ENCODE results near the gene SRF. TPM values are rescaled to one million over a fixed set of nuclear protein-coding genes. Genes with fewer than 3 reads are reported as not detected.
A peak's percentile ranks its signal among the peaks of the same experiment; 100 is the strongest.

The SRF gene
- total RNA-seq, 2 experiments from 2014 or later = 22.8 to 24.2 TPM

DNA sequence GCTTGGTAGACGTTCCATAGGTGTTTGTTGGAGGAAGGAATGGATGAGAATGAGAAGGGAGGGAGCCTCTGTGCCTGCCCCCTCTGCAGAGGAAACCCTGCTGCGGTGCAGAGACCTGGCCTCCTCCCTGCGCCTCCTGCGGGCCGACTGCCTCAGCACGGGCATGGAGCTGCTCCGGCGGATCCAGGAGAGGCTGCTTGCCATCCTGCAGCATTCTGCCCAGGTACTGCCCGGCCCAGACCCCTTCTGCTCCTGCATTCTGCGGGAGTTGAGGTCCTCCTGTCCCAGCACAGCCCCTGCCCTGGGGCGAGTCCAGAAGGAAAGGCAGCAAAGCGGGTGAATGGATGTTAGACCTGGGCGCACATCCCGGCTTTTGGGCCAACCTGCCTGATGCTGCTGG is 52.1 kb downstream of the SRF start:
- no peaks in the 10 kb centered on the region for H3K9me2 ChIP-seq (ENCODE audit: insufficient read depth, low read length)
- no peaks in the 10 kb centered on the region for H4K20me1 ChIP-seq (ENCODE audit: insufficient read depth, low read length)
- CTCF ChIA-PET (ENCODE audit: unreplicated experiment) = no interaction called here
- no peak overlapping the region for H3K4me3 ChIP-seq (ENCODE audit: low read depth, low read length, poor library complexity, severe bottlenecking)
- no peaks in the 10 kb centered on the region for H3K9me3 ChIP-seq (ENCODE audit: low read length)
- TF ChIP-seq, protein P1, sequence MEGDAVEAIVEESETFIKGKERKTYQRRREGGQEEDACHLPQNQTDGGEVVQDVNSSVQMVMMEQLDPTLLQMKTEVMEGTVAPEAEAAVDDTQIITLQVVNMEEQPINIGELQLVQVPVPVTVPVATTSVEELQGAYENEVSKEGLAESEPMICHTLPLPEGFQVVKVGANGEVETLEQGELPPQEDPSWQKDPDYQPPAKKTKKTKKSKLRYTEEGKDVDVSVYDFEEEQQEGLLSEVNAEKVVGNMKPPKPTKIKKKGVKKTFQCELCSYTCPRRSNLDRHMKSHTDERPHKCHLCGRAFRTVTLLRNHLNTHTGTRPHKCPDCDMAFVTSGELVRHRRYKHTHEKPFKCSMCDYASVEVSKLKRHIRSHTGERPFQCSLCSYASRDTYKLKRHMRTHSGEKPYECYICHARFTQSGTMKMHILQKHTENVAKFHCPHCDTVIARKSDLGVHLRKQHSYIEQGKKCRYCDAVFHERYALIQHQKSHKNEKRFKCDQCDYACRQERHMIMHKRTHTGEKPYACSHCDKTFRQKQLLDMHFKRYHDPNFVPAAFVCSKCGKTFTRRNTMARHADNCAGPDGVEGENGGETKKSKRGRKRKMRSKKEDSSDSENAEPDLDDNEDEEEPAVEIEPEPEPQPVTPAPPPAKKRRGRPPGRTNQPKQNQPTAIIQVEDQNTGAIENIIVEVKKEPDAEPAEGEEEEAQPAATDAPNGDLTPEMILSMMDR (conservative IDR thresholded peaks at IDR 0.05; ENCODE audit: low read length) = no peak
- no peak for TF ChIP-seq EZH2phosphoT487 (IDR thresholded peaks at IDR 0.05; ENCODE audit: borderline replicate concordance, low read depth, low read length)
- H3K4me1 ChIP-seq (ENCODE audit: insufficient read depth, low read length, poor library complexity, severe bottlenecking) = peaks cover 47% of the 10 kb centered on the region
- H3K4me2 ChIP-seq (ENCODE audit: low read length) = peak overlapping the region; percentile 70
- intact Hi-C loops (cut with micrococcal nuclease; ENCODE audit: unreplicated experiment) = no loop called here
- POLR2A ChIA-PET = interaction anchor here (0.6 to 1.5 kb wide), 4 partner anchors 48 to 384 kb away, joined by 3 to 6 read pairs (median 4); no protein-coding TSS in a partner anchor
- H3K27ac ChIP-seq (ENCODE audit: low read depth, low read length, poor library complexity, severe bottlenecking) = peak overlapping the region; percentile 85
- no peak for DNase-seq (ENCODE audit: low spot score)
- H2AFZ ChIP-seq (ENCODE audit: low read length) = no peak overlapping the region
- BruUV-seq (replicated peaks) = no TSS peak
- H3K79me2 ChIP-seq (ENCODE audit: insufficient read depth, low read depth, low read length) = no peaks in the 10 kb centered on the region; the same call in 1 of the 2 replicates
- H3K36me3 ChIP-seq (ENCODE audit: insufficient read depth, low read length) = peaks cover 29% of the 10 kb centered on the region

DNA sequence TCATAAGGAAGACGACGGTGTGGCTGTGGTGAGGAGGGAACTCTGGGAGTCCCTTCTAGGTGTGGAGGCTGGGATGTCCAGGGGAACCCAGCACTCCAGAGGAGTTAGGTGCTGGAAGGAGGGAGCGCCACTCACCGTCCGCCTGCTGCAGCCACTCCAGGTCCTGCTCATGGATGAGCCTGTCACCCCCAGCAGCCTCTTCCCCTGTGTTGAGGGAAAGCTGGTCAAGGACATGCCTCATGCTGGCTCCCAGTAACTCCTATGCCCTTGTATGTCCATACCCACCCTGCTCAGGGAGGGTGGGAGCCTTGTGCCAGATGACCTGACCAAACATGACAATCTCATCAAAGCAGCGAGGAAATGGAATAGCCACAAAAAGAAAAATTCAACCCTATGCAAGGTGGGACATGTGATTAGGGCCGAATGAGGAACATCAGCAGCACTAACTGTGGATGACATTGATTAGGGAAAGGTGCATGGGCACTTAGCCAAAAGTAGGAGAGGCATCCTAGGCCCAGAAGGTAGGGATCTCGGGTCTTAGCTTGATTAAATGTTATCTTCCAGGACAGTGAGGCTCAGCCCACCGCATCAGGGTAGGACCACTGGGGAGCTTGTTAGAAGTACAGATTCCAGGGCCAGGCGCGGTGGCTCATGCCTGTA is 55.3 kb downstream of the SRF start:
- no peak for TF ChIP-seq EZH2phosphoT487 (IDR thresholded peaks at IDR 0.05; ENCODE audit: borderline replicate concordance, low read depth, low read length)
- TF ChIP-seq, protein P1 (conservative IDR thresholded peaks at IDR 0.05; ENCODE audit: low read length) = no peak
- Histone ChIP-seq H3K4me1 (ENCODE audit: insufficient read depth, low read length, poor library complexity, severe bottlenecking) (peaks cover 61% of the 10 kb centered on the region), H3K9me2 (ENCODE audit: insufficient read depth, low read length) (no peaks in the 10 kb centered on the region), H3K36me3 (ENCODE audit: insufficient read depth, low read length) (peaks cover 23% of the 10 kb centered on the region), H4K20me1 (ENCODE audit: insufficient read depth, low read length) (no peaks in the 10 kb centered on the region), H3K79me2 (ENCODE audit: insufficient read depth, low read depth, low read length) (no peaks in the 10 kb centered on the region; the same call in 1 of the 2 replicates), H3K27ac (ENCODE audit: low read depth, low read length, poor library complexity, severe bottlenecking) (no peak overlapping the region), H3K4me3 (ENCODE audit: low read depth, low read length, poor library complexity, severe bottlenecking) (no peak overlapping the region), H3K9me3 (ENCODE audit: low read length) (no peaks in the 10 kb centered on the region), H3K4me2 (ENCODE audit: low read length) (no peak overlapping the region), H2AFZ (ENCODE audit: low read length) (no peak overlapping the region)
- CTCF ChIA-PET (ENCODE audit: unreplicated experiment) = no interaction called here
- POLR2A ChIA-PET = interaction anchor here (0.6 kb wide), 1 partner anchor 30 kb away, joined by 3 read pairs; no protein-coding TSS in a partner anchor
- no peak for DNase-seq (ENCODE audit: low spot score)
- intact Hi-C loops (cut with micrococcal nuclease; ENCODE audit: unreplicated experiment) = no loop called here
- BruUV-seq (replicated peaks) = no TSS peak

Data from OCI-LY7 (cell line).